Fibroblast of lung (primary cell): ENCODE data around the gene SVBP.

Experiments used
- CTCF ChIP-seq, 2 donors: IDR thresholded peaks in 1 of 2; conservative IDR thresholded peaks in 1 of 2; 1 replicate in 1 of 2; 2 replicates in 1 of 2; pipeline ENCODE4 v1.5.1; 2011 to 2012; ENCODE audit warnings: low read length in 2 of 2, control low read depth in 1 of 2, inconsistent platforms in 1 of 2, low read depth in 1 of 2, mild to moderate bottlenecking in 1 of 2
- EZH2 ChIP-seq: IDR thresholded peaks from 2 replicates; pipeline ENCODE4 v1.5.1; 2012; ENCODE audit warnings: low read length, control low read depth, mild to moderate bottlenecking; ENCODE audit errors: missing control alignments

- TF ChIP-seq CTCF (conservative IDR thresholded peaks at IDR 0.05 in 1 of 2, IDR thresholded peaks at IDR 0.05 in 1 of 2; ENCODE audit: low read depth in 1 of 2, low read length in 2 of 2) (no peak), EZH2 (no peak)
Measured at GRCh38 chr1:42816585-42817439, at the start of gene SVBP, which contains the start of gene ERMAP.
